HG03159 (cell line): ENCODE data around the gene GRIFIN.
"Not testable (repeated sequence)": the region's sequence is repeated elsewhere in the genome, so short reads cannot be mapped to it uniquely, and the experiment has no call there.

ENCODE experiments used
- ATAC-seq: cut with Tn5 transposase; IDR thresholded peaks from one replicate; pipeline ENCODE4 v1.9.1; 2021; ENCODE audit warnings: mild to moderate bottlenecking, moderate library complexity; ENCODE audit not compliant: unreplicated experiment

GRIFIN gene

GRCh38 chr7:2480070-2480408, 3.8 kb upstream of the GRIFIN start:
- no peak for ATAC-seq

GRCh38 chr7:2479276-2480069, 3.3 kb upstream of the GRIFIN start:
- no peak for ATAC-seq

DNA sequence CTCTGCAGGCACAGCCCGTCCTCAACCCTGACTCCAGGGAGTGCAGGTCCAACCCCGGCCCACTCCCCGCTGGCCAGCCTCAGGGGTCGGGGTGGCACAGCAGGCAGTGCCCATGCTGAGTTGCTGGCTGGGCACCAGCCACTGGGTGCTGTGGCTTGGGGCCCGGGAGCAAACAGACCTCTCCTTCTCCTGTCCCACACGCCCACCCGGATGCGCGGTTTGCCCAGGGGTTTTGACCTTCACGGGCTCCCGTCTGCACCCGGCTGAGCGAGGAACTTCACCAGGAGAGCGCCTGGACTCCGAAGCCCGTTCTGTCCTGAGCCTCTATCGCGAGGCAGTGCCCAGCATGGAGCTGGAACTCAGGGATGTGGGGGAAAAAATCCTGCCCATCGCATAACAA, 2.6 kb upstream of the GRIFIN start:
- ATAC-seq: no peak

DNA sequence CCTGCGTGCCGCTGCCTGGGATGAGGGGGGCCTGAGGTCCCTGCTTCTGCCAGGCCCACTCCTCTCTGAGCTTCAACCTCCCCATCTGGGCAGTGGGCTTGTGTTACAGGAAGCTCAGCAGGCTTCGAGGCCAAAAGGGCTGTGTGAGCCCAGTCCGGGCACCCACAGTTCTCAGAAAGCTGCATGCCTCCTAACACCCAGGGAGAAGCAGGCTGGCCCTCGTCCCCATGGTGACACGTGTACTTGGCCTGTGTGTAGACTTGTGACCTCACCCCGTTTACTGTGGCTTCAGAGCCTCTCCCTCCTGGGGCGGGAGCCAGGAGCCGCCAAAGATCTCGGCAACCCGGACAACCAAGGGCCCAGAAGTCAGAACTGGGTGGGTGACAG, 2.2 kb upstream of the GRIFIN start:
- ATAC-seq: no peak

GRCh38 chr7:2477447-2478398, 1.5 kb upstream of the GRIFIN start:
- no peak for ATAC-seq

DNA sequence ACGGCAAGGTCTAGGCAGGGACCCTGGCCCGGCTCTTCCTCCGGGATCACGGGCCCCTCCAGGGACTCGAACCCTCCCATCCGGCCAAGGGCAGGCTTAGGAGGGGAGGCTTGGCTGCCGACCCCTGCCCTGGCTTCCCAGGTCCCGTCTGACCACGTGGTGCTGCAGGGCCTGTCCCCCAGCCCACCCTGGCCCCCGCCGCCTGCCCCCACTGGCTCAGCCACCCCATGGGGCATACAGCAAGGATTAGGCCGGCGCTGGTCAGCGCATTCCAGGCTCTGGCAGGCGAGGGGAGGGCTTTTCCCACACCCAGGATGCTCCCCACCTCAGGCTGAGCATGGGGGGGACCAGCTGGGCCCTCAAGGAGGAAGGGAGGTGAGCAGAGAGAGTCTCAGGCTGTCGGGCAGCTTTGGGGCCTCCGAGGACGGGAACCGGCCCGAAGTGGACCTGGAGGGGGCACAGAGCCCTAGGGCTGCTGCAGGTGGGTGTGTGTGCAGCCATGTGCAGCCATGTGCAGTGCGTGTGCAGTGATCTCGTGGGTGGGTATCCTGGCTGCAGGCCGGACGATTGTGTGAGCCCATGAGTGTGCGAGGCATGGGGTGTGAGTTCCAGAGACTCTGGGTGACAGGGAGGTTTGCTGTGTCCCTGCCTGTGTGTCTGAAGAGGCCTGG, 713 bp upstream of the GRIFIN start:
- no peak for ATAC-seq

DNA sequence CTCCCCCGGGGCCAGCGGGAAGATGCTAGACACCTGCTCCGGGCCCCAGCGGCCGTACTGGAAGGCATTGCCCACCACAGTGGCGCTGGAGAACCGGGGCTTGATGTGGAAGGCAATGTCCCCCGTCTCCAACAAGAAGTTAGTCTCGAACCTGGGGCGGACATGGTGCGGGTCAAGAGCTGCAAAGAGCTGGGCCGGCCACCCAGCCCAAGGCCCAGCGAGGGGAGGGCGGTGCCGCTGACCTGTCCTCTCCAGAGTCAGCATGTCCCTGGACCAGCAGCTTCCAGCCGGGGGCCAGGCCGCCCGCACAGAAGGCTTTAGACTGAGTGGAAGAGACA, 551 bp downstream of the GRIFIN start:
- no peak for ATAC-seq

DNA sequence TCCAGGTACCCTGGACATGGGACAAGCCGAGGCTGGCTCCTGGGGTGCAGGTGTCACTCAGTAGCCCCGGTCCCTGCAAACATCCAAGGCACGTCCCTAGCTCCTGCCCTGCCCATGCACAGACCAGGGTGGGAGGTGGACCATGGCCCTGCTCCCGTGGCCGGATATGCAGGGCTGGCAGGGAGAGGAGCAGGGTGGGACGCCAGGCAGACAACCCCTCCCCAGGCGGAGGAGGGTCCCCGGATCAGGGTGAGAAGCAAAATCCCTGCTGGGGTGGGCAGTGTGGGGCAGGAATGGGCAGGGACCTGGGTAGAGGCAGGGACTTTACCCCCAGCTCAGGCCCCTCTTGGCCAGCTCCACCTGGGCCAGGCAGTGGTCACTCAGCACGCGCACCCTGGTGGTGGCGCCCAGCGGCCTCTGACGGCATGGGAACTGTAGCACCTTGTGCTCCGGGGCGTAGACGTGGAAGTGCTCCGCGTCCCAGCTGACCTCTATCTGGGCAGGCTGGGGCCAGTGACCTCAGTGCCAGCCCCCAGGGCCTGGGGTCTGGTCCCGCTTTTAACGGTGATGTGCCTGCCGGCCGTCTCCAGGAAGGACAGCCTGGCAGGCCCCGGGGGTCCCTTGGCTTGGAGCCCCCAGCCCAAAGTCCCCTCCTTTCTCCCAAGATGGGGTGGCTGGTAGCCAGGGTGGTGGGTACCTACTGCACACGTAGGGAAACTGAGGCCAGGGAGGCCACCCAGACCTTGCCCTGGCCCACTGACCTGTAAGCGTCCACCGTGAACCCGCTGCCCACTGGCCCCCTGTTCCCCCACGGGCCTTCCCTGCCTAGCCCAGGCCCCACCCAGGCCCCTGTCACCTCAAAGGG, 1.2 kb downstream of the GRIFIN start:
- ATAC-seq: no peak

- no peak for ATAC-seq
Measured at GRCh38 chr7:2474224-2474623, 2.0 kb downstream of the GRIFIN start.

- ATAC-seq: no peak
Measured at GRCh38 chr7:2473496-2474180, 2.6 kb downstream of the GRIFIN start.

- no peak for ATAC-seq
Measured at GRCh38 chr7:2472739-2473138, 3.5 kb downstream of the GRIFIN start.

GRCh38 chr7:2471396-2471795, 4.8 kb downstream of the GRIFIN start:
- no peak for ATAC-seq

- no peak for ATAC-seq
Measured at GRCh38 chr7:2471022-2471329, 5.2 kb downstream of the GRIFIN start.

DNA sequence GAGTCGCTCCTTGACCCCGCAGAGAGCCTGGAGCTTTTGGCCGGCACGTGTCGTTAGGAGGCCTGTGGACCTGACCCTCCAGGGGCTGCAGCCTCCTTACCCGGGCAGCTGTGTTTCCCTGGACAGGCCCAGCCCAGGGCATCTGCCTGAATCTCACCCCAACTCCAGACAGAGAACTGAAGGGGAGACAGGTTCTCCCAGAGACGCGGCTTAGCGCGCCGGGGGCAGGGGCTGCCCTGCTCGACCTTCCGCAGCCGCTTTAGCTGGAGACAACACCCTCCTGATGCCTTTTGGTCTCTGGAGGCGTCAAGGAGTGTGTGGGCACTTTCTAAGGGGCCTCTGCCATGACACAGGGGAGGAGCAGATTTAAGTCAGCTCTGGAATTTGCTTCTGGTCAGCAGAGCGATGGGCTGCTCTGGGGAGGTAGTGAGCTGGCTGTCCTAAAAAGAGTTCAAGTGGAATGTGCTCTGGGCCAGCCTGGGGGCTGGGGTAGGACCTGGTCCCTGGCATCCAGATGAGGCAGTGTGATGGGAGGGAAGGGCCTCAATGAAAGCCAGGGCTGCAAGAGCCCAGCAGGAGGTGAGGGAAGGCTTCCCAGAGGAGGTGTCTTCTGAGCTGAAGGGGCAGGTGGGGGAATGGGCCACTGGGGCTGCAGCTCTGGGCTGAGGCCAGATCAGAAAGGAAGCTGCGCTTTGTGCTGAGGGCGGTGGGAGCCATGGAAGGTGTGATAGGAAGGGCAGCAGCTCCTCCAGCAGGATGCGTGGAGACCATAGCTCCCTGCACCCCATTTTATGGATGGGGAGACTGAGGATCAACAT, 5.8 kb downstream of the GRIFIN start:
- no peak for ATAC-seq

- not testable (repeated sequence) for ATAC-seq
Measured at GRCh38 chr7:2469460-2470203, 6.6 kb downstream of the GRIFIN start.

- no peak for ATAC-seq
Measured at GRCh38 chr7:2468227-2468626, 8.0 kb downstream of the GRIFIN start.

DNA sequence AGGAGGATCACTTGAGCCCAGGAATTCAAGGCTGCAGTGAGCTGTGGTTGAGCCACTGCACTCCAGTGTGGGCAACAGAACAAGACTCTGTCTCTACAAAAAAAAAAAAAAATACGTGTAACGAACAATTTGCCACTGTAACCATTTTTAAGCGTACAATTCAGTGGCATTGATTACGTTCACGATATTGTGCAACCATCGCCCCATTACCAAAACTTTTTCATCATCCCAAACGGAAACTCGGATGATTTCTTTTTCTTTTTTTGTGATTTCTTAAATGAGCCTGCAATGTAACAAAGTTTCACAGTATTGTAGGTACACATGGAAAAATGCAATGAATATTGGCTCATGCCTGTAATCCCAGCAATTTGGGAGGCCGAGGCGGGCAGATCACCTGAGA, 9.5 kb downstream of the GRIFIN start:
- ATAC-seq: no peak

DNA sequence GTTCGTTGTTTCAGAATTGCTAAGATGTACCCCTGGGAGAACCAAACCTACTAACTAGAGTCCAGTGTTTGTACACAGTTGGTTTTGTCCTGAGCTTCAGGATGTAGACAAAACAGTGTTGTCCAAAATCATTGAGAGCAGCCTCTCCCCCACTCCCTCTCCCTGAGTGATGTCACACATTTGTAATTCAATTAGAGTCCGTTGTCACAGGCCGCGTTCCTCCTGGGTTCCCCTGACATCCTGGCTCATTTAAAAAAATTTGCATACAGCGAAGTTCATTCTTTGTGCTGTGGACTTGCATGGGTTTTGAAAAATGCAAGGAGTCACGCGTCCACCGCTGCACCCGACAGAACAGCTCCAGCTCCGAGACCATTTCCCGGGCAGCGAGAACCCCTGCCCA, 10.3 kb downstream of the GRIFIN start:
- no peak for ATAC-seq

DNA sequence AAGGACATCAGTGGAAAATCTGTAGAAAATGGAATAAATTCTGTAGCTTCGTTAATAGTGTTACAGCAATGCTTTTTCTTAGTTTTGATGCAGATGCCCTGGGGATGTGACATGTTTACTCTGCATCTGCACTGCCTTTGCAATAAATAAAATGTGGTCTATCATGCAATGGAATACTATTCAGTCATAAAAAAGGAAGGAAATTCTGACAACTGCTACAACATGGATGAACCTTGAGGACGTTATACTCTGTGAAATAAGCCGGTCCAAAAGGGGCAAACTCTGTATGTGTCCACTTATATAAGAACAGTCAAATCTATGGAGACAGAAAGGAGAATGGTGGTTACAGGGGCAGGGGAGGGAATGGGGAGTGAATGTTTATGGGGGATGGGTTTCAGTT, 13.5 kb downstream of the GRIFIN start:
- ATAC-seq: no peak
